HepG2 (cell line): ENCODE data around the gene VDAC2. TPM values are rescaled to one million over a fixed set of nuclear protein-coding genes. Genes with fewer than 3 reads are reported as not detected.

ENCODE experiments used
- ARID5B ChIP-seq: IDR thresholded peaks from 2 replicates; pipeline ENCODE4 v1.4.0; 2020; ENCODE audit warnings: mild to moderate bottlenecking, missing genetic modification reagents
- BORCS8-MEF2B ChIP-seq: sonication (generic); formaldehyde crosslinking; IDR thresholded peaks from 2 replicates; pipeline ENCODE4 v1.8.0; 2022; ENCODE audit warnings: mild to moderate bottlenecking, missing genetic modification reagents
- HNF4A ChIP-seq: sonication (generic); formaldehyde crosslinking; IDR thresholded peaks from 2 replicates; pipeline ENCODE4 v1.4.0; 2020; ENCODE audit warnings: missing genetic modification reagents
- NFE2L1 ChIP-seq: sonication (generic); formaldehyde crosslinking; IDR thresholded peaks from 2 replicates; pipeline ENCODE4 v1.4.0; 2020; ENCODE audit warnings: missing genetic modification reagents, mild to moderate bottlenecking, borderline replicate concordance
- PPARG ChIP-seq: conservative IDR thresholded peaks from 2 replicates; pipeline ENCODE4 v1.6.1; 2016; ENCODE audit warnings: missing biosample characterization, missing genetic modification reagents
- ZNF230 ChIP-seq: sonication (generic); formaldehyde crosslinking; IDR thresholded peaks from 2 replicates; pipeline ENCODE4 v1.4.0; 2020; ENCODE audit warnings: mild to moderate bottlenecking, missing genetic modification reagents
- ZNF44 ChIP-seq: sonication (generic); formaldehyde crosslinking; IDR thresholded peaks from 2 replicates; pipeline ENCODE4 v1.5.1; 2020; ENCODE audit warnings: mild to moderate bottlenecking, missing genetic modification reagents
- ZNF549 ChIP-seq: sonication (generic); formaldehyde crosslinking; IDR thresholded peaks from 2 replicates; pipeline ENCODE4 v1.5.0; 2020; ENCODE audit warnings: missing genetic modification reagents
- ZNF598 ChIP-seq: sonication (generic); formaldehyde crosslinking; IDR thresholded peaks from 2 replicates; pipeline ENCODE4 v1.5.1; 2020; ENCODE audit warnings: mild to moderate bottlenecking, missing genetic modification reagents, borderline replicate concordance
- ZNF781 ChIP-seq: sonication (generic); formaldehyde crosslinking; IDR thresholded peaks from 2 replicates; pipeline ENCODE4 v1.5.1; 2020; ENCODE audit warnings: borderline replicate concordance, mild to moderate bottlenecking, missing genetic modification reagents; ENCODE audit errors: not compliant biosample characterization
- ZSCAN12 ChIP-seq: sonication (generic); formaldehyde crosslinking; IDR thresholded peaks from 2 replicates; pipeline ENCODE4 v1.9.0; 2021; ENCODE audit warnings: mild to moderate bottlenecking, missing genetic modification reagents
- polyA plus RNA-seq, 8 experiments: library from polyadenylated mRNA; depleted of rRNA in 3 of 8; stranded (reverse) in 7 of 8; unstranded in 1 of 8; fragments of >200 nt; fragmentation: Illumina TruSeq in 4 of 8; extraction: Trizol in 4 of 8; gene quantifications; 2 replicates each; pipeline versions ENCODE4 v1.2.1 to v1.2.3, GENCODE V29; 2011 to 2016; ENCODE audit warnings: low read depth in 4 of 8, missing spikeins in 1 of 8, mixed read lengths in 1 of 8; ENCODE audit not compliant: insufficient read depth in 1 of 8
- total RNA-seq, 5 experiments: library from RNA; depleted of rRNA; stranded (reverse); fragments of >200 nt; fragmentation: Illumina TruSeq; extraction: Trizol; gene quantifications; 2 replicates each; pipeline ENCODE4 v1.2.3, GENCODE V29; 2016; ENCODE audit warnings: low read depth in 1 of 5
- TF ChIP-seq, protein P1 (sequence below), 2 experiments: sonication (generic) in 1 of 2; formaldehyde crosslinking in 1 of 2; IDR thresholded peaks; 2 replicates each; pipeline versions ENCODE4 v1.6.1 to v1.9.0; 2014 to 2022; ENCODE audit warnings: antibody characterized with exemption in 1 of 2, borderline replicate concordance in 1 of 2, inconsistent platforms in 1 of 2, low read depth in 1 of 2, missing genetic modification reagents in 1 of 2
- TF ChIP-seq, protein P2 (sequence below): sonication (generic); formaldehyde crosslinking; IDR thresholded peaks from 2 replicates; pipeline ENCODE4 v1.4.0; 2020; ENCODE audit warnings: missing genetic modification reagents, borderline replicate concordance
- TF ChIP-seq, protein P3 (sequence below): IDR thresholded peaks from 2 replicates; pipeline ENCODE4 v1.6.1; 2018; ENCODE audit warnings: missing genetic modification reagents

The VDAC2 gene
- total and polyA plus RNA-seq, 2 of the 13 experiments (the other 11 are each of a cell fraction or from before 2014, with no cell fraction given): 67.9 to 222 TPM

- TF ChIP-seq, protein P1, sequence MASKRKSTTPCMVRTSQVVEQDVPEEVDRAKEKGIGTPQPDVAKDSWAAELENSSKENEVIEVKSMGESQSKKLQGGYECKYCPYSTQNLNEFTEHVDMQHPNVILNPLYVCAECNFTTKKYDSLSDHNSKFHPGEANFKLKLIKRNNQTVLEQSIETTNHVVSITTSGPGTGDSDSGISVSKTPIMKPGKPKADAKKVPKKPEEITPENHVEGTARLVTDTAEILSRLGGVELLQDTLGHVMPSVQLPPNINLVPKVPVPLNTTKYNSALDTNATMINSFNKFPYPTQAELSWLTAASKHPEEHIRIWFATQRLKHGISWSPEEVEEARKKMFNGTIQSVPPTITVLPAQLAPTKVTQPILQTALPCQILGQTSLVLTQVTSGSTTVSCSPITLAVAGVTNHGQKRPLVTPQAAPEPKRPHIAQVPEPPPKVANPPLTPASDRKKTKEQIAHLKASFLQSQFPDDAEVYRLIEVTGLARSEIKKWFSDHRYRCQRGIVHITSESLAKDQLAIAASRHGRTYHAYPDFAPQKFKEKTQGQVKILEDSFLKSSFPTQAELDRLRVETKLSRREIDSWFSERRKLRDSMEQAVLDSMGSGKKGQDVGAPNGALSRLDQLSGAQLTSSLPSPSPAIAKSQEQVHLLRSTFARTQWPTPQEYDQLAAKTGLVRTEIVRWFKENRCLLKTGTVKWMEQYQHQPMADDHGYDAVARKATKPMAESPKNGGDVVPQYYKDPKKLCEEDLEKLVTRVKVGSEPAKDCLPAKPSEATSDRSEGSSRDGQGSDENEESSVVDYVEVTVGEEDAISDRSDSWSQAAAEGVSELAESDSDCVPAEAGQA (IDR thresholded peaks at IDR 0.05; ENCODE audit: low read depth): no peak
- TF ChIP-seq, protein P1 (CRISPR knock-in tag; IDR thresholded peaks at IDR 0.05; ENCODE audit: borderline replicate concordance): no peak
- no peak for TF ChIP-seq ZNF598 (CRISPR knock-in tag)
- peak; percentile 48; the same call in 1 of the 2 replicates for TF ChIP-seq ARID5B
- TF ChIP-seq ZNF230 (CRISPR knock-in tag): no peak
- TF ChIP-seq NFE2L1 (CRISPR knock-in tag): no peak
- no peak for TF ChIP-seq PPARG
- TF ChIP-seq, protein P2, sequence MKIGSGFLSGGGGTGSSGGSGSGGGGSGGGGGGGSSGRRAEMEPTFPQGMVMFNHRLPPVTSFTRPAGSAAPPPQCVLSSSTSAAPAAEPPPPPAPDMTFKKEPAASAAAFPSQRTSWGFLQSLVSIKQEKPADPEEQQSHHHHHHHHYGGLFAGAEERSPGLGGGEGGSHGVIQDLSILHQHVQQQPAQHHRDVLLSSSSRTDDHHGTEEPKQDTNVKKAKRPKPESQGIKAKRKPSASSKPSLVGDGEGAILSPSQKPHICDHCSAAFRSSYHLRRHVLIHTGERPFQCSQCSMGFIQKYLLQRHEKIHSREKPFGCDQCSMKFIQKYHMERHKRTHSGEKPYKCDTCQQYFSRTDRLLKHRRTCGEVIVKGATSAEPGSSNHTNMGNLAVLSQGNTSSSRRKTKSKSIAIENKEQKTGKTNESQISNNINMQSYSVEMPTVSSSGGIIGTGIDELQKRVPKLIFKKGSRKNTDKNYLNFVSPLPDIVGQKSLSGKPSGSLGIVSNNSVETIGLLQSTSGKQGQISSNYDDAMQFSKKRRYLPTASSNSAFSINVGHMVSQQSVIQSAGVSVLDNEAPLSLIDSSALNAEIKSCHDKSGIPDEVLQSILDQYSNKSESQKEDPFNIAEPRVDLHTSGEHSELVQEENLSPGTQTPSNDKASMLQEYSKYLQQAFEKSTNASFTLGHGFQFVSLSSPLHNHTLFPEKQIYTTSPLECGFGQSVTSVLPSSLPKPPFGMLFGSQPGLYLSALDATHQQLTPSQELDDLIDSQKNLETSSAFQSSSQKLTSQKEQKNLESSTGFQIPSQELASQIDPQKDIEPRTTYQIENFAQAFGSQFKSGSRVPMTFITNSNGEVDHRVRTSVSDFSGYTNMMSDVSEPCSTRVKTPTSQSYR: peak; percentile 40
- TF ChIP-seq, protein P3, sequence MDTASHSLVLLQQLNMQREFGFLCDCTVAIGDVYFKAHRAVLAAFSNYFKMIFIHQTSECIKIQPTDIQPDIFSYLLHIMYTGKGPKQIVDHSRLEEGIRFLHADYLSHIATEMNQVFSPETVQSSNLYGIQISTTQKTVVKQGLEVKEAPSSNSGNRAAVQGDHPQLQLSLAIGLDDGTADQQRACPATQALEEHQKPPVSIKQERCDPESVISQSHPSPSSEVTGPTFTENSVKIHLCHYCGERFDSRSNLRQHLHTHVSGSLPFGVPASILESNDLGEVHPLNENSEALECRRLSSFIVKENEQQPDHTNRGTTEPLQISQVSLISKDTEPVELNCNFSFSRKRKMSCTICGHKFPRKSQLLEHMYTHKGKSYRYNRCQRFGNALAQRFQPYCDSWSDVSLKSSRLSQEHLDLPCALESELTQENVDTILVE (CRISPR knock-in tag): no peak
- no peak for TF ChIP-seq ZNF781 (CRISPR knock-in tag)
- peak; percentile 83 for TF ChIP-seq HNF4A (CRISPR knock-in tag)
- no peak for TF ChIP-seq BORCS8-MEF2B (CRISPR knock-in tag)
- TF ChIP-seq ZNF549 (CRISPR knock-in tag): no peak
- no peak for TF ChIP-seq ZSCAN12 (CRISPR knock-in tag)
- TF ChIP-seq ZNF44 (CRISPR knock-in tag): no peak
Observed at GRCh38 chr10:75261813-75262705, 51.5 kb downstream of the VDAC2 start (continued).
